Liver (tissue), 9 donors: ENCODE measurements around the gene OLFM4. TPM values are rescaled to one million over a fixed set of nuclear protein-coding genes. Genes with fewer than 3 reads are reported as not detected.

Experiments used
- DNase-seq: peaks from one replicate; pipeline ENCODE4 v3.0.0-alpha.2; 2017; ENCODE audit warnings: low spot score
- H3K27ac ChIP-seq, 2 donors: one replicate each; pipeline ENCODE4 v1.7.0; 2013; ENCODE audit warnings: inconsistent platforms in 2 of 2, low read length in 2 of 2, control low read depth in 1 of 2, low read depth in 1 of 2, mild to moderate bottlenecking in 1 of 2
- H3K27me3 ChIP-seq, 4 donors: one replicate each; pipeline versions ENCODE4 v1.6.1 to v1.7.0; 2013; ENCODE audit warnings: low read length in 3 of 4, inconsistent platforms in 1 of 4, mild to moderate bottlenecking in 1 of 4, moderate library complexity in 1 of 4; ENCODE audit not compliant: control insufficient read depth in 4 of 4, insufficient read depth in 4 of 4
- H3K36me3 ChIP-seq, 4 donors: one replicate each; pipeline versions ENCODE4 v1.6.1 to v1.7.0; 2013; ENCODE audit warnings: low read length in 3 of 4, mild to moderate bottlenecking in 3 of 4, low read depth in 1 of 4, moderate library complexity in 1 of 4; ENCODE audit not compliant: control insufficient read depth in 4 of 4, insufficient read depth in 3 of 4
- H3K4me1 ChIP-seq, 4 donors: one replicate each; pipeline versions ENCODE4 v1.6.1 to v1.7.0; 2013; ENCODE audit warnings: low read length in 3 of 4, mild to moderate bottlenecking in 3 of 4, moderate library complexity in 1 of 4; ENCODE audit not compliant: control insufficient read depth in 4 of 4, insufficient read depth in 4 of 4
- H3K4me3 ChIP-seq, 3 donors: one replicate each; pipeline versions ENCODE4 v1.6.1 to v1.7.0; 2013; ENCODE audit warnings: low read length in 3 of 3, control low read depth in 1 of 3, low read depth in 1 of 3, mild to moderate bottlenecking in 1 of 3
- H3K9ac ChIP-seq, 2 donors: one replicate each; pipeline ENCODE4 v1.7.0; 2013; ENCODE audit warnings: low read length in 2 of 2, mild to moderate bottlenecking in 2 of 2, moderate library complexity in 2 of 2, control low read depth in 1 of 2, low read depth in 1 of 2
- H3K9me3 ChIP-seq, 4 donors: one replicate each; pipeline versions ENCODE4 v1.6.1 to v1.7.0; 2013; ENCODE audit warnings: low read length in 3 of 4; ENCODE audit not compliant: control insufficient read depth in 4 of 4
- EGR1 ChIP-seq, 2 donors: IDR thresholded peaks; 2 replicates each; pipeline ENCODE4 v1.6.1; 2016 to 2018; ENCODE audit warnings: antibody characterized with exemption in 2 of 2, low read depth in 2 of 2
- FOXA1 ChIP-seq: IDR thresholded peaks from 2 replicates; pipeline ENCODE4 v1.6.1; 2016; ENCODE audit warnings: antibody characterized with exemption
- NR2F2 ChIP-seq: IDR thresholded peaks from 2 replicates; pipeline ENCODE4 v1.6.1; 2016; ENCODE audit warnings: antibody characterized with exemption
- REST ChIP-seq: IDR thresholded peaks from 2 replicates; pipeline ENCODE4 v1.6.1; 2016; ENCODE audit warnings: antibody characterized with exemption, mild to moderate bottlenecking
- YY1 ChIP-seq: IDR thresholded peaks from 2 replicates; pipeline ENCODE4 v1.6.1; 2016; ENCODE audit warnings: antibody characterized with exemption, mild to moderate bottlenecking
- WGBS: extraction: QIAGEN DNeasy Blood & Tissue Kit; methylation state at CpG from one replicate; pipeline ENCODE4 v1.1.7; 2013; 5-methylcytosine and 5-hydroxymethylcytosine counted together
- polyA plus RNA-seq, 2 donors: library from polyadenylated mRNA; stranded (reverse) in 1 of 2; unstranded in 1 of 2; fragments of 200-250 nt in 1 of 2; fragments of >200 nt in 1 of 2; fragmentation: Nextera tagmentation in 1 of 2; extraction: Ambion mirVana in 1 of 2; gene quantifications; one replicate each; pipeline versions ENCODE4 v1.2.1 to v1.2.3, GENCODE V29; 2013 to 2015
- total RNA-seq, 2 donors: library from RNA; depleted of rRNA; stranded (reverse); fragments of >200 nt; gene quantifications; one replicate each; pipeline ENCODE4 v1.2.3, GENCODE V29; 2014
- TF ChIP-seq, protein P1 (sequence below): IDR thresholded peaks from 2 replicates; pipeline ENCODE4 v1.6.1; 2016; ENCODE audit warnings: antibody characterized with exemption
- TF ChIP-seq, protein P2 (sequence below): IDR thresholded peaks from 2 replicates; pipeline ENCODE4 v1.6.1; 2016; ENCODE audit warnings: antibody characterized with exemption
- donor health status: healthy.
- donor health status: healthy.
- donor health status: healthy.
- donor health status: healthy.
- donor health status: healthy.

The OLFM4 gene
- total and polyA plus RNA-seq, 4 donors, result under 0.01 to 8.0 (median 0.66) TPM; not detected in 1

GRCh38 chr13:53005626-53006025 lies 23.0 kb upstream of the OLFM4 start:
- Histone ChIP-seq H3K9ac (no peak overlapping the region), H3K36me3 (no peaks in the 10 kb centered on the region), H3K27me3 (peaks cover 0 to 8% (median 0%) of the 10 kb centered on the region in 4 donors), H3K9me3 (no peaks in the 10 kb centered on the region), H3K4me3 (no peak overlapping the region), H3K27ac (no peak overlapping the region), H3K4me1 (no peaks in the 10 kb centered on the region)
- WGBS, result 86% methylated on average over 12 of the region's 12 CpGs
- TF ChIP-seq, protein P1, sequence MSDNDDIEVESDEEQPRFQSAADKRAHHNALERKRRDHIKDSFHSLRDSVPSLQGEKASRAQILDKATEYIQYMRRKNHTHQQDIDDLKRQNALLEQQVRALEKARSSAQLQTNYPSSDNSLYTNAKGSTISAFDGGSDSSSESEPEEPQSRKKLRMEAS, result no peak
- no peak for TF ChIP-seq NR2F2
- no peak for DNase-seq

DNA sequence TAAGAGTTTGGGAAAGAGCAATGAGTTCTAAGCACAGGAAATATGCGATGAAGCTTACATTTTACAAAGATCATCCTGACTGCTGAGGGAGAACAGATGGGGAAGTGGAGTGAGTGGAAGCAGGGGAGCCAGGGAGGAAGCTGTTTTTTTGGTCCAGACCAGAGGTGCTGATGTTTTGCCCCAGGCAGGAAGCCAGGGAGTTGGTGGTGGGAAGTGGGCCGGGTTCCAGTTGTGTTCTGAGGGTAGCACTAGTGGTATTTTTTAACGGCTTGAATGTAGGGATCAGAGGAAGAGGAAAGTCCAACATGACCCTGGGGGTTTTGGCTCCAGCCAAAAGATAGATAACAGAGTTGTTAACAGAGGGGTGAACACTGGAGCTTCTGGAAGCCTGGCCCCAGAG lies 20.7 kb upstream of the OLFM4 start:
- Histone ChIP-seq H3K4me3 (no peak overlapping the region), H3K27ac (no peak overlapping the region)
- no peak for DNase-seq

More for the DNA sequence above, 20.7 kb upstream of the OLFM4 start:
- Histone ChIP-seq H3K9ac (no peak overlapping the region), H3K9me3 (no peaks in the 10 kb centered on the region), H3K4me1 (no peaks in the 10 kb centered on the region), H3K27me3 (no peaks in the 10 kb centered on the region), H3K36me3 (no peaks in the 10 kb centered on the region)
- WGBS, result 39% methylated on average over 3 of the region's 3 CpGs
- TF ChIP-seq, protein P2, sequence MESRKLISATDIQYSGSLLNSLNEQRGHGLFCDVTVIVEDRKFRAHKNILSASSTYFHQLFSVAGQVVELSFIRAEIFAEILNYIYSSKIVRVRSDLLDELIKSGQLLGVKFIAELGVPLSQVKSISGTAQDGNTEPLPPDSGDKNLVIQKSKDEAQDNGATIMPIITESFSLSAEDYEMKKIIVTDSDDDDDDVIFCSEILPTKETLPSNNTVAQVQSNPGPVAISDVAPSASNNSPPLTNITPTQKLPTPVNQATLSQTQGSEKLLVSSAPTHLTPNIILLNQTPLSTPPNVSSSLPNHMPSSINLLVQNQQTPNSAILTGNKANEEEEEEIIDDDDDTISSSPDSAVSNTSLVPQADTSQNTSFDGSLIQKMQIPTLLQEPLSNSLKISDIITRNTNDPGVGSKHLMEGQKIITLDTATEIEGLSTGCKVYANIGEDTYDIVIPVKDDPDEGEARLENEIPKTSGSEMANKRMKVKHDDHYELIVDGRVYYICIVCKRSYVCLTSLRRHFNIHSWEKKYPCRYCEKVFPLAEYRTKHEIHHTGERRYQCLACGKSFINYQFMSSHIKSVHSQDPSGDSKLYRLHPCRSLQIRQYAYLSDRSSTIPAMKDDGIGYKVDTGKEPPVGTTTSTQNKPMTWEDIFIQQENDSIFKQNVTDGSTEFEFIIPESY, result no peak
- TF ChIP-seq EGR1 (IDR thresholded peaks at IDR 0.05; ENCODE audit: low read depth in 2 of 2) (no peak), FOXA1 (no peak), YY1 (no peak), REST (peak; percentile 52)
